Astrocyte of the hippocampus (primary cell): ENCODE measurements around the gene IL3.

Experiments used
- DNase-seq: peaks from one replicate; pipeline ENCODE4 v3.0.0; 2011; ENCODE audit warnings: low read depth, low spot score

IL3 gene

DNA sequence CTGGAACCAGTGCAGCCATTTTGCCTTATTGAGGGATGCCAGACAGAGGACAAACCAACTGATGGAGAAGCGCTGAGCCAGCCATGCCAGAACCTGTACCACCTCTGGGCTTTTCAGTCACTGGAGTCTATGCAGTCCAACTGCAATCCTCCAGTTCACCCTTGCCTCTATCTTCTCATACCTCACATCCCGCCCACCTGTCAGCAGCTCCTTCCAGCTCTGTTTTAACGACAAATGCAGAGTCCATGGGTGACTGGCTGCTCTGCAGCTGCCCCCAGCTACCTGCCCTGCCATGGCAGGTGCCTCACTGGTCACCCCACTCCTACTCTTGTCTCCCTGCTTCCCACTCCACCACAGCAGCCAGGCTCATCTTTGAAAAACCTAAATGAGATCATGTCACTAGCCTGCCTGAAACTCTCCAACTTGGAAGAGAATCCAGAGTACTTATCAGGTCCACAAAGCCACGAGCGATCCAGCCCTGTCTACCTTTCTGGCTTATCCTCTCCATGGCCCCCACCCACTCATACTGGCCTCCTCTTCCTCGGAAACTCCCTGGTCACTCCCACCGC is 35.0 kb upstream of the IL3 start:
- no peak for DNase-seq

DNA sequence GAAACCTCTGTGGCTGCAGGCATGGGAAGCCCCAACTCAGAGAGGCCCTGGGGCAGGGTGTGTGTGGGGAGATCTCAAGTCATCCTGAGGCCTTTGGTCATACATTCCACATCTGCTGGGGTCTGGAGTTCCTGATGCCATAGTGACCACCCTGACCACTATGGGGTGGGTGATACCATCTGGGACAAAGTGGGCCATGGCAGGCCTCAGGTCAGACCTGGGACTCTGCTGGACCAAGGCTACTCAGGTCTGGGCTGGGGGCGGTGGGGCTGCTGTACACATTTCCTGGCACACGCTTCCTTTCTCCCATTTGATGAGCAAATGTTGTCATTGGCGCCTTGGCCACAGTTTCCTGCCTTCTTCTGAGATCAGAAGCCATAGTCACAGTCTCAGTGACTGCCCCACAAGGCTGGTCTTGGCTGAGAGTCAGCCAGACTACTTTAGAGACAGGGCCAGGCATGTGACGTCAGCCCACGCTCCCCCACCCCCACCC is 33.9 kb upstream of the IL3 start:
- DNase-seq, result no peak

DNA sequence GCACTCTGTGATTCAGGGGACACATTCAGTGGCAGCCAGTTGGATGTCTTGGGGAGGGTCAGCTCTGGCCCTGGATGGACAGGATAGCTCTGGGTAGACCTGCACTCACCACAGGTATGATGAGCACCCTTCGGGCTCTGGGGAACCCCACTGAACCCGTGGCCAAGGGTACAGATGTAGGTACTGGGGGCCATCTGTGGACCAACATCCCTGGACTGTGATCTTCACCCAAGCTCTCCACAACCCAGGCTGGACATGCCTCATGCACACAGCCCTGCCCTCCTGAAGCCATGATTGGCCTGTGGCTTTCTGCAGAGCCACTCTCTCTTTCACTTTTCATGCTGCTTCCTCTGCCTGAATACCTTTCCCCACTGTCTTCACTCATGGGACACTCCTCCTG is 33.4 kb upstream of the IL3 start:
- DNase-seq, result no peak

DNA sequence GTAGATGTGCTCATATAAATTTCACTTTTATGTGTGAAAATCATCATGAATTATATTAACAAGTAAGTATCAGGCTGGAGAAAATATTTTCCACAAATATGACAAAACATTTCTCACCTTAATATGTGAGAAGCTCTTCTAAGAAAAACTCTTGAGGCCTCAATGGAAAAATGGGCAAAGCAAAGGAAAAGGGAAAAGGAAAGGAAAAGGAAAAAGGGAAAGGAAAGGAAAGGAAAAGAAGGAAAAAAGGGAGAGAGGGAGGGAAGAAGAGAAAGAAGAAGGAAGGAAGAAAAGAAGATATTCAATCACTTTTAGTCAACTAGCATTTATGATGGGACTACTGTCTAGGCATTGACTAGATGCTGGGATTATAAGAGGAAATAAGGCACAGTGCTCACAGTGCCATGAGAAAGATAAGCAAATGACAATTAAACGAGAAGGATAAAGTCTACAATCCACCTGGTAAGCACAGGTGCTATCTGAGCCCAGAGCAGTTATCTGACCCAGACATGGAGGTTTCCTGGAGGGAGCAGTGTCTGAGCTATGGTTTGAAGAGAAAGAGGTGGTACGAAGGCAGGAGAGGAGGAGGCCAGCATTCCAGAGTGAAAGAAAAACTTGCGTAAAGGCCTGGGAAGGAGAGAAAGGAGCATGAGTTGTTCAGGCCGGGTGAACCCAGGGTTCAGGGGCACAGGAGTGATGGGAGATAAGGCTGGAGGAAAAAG is 30.7 kb upstream of the IL3 start:
- DNase-seq, result no peak

DNA sequence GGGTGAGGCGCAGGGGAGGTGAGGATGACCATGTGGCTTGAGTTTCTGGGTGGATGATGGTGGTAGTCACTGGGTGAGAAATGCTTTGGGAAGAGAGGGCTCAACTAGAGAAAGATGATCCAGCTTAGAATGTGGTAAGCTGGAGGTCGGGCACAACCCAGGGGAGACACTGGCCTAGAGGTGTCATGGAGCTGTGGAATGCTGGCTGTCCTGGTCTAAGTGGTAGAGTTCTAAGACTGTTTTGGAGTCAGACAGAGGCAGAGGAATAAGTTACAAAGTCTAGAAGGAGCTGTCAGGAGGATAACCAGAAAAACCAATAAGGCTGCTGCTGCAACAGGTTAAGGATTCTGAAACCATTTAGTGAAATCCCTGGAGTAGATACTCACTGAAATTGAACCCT is 29.8 kb upstream of the IL3 start:
- no peak for DNase-seq

DNA sequence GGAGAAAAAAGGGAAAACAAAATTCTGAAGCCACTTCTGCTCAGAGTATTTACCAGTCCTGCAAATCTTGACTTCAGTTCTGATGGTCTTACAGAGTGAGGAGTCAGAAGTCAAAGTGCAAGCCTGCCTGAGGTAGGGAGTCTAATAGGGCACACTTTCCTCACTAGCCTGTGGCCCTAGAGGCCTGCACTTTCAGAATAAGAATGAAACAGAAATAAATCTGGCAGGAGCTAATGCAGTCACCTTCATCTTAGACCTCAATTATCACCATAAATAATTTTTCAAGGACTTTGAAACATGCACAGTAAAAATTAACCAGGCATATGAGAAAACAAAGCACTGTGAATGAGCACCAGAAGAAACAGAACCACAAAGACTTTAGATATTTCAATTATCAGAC is 28.3 kb upstream of the IL3 start:
- no peak for DNase-seq

DNA sequence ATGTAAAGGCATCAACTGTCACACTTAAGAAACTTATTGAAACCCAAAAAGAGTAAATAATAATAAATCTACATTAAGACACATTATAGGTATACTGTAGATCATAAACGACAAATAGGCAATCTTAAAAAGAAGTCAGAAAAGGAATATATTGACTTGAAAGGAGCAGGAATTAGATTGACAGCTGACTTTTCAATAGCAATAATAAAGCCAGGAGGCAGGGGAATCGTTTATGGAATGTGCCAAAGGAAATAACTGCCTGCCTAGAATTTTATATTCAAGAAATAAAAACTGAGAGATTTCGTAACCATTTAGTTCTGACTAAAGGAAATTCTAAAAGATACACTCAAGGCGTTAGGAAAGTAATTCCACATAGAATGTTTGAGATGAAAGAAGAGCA is 27.3 kb upstream of the IL3 start:
- DNase-seq, result no peak

DNA sequence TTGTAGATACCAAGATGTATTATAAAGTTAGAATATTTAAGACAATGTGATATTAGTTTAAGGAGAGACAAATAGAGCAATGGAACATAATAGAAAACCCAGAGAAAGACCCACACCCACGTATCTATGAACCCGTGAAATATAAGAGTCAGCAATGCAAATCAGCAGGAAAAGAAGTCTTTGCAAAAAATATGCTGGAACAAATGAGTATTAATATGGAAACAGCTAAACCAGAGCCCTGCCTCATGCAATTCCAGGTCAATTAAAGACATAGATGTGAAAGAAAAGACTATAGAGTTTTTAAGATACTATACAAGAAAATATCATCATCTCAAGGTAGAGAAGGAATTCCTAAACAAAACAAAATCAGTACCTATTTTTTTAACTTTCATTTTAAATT is 23.1 kb upstream of the IL3 start:
- no peak for DNase-seq

DNA sequence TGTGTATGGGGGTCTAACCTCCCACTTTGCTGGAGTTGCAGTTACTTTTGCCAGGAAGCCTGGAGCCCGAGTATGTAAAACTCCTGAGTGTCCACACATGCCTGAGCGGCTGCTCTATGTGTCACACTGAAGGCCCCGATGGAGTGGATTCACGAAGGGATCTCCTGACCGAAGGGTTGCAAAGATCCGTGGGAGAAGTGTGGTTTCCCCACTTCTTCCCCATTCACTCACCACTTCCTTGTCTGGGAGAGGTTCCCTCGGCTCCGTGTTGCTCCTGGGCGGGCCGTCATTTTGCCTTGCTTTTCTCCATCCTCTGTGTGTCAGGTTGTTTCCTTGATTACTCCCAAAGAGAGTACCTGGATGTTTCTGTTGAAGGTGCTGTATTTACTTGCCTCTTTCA is 16.2 kb upstream of the IL3 start:
- DNase-seq, result no peak

DNA sequence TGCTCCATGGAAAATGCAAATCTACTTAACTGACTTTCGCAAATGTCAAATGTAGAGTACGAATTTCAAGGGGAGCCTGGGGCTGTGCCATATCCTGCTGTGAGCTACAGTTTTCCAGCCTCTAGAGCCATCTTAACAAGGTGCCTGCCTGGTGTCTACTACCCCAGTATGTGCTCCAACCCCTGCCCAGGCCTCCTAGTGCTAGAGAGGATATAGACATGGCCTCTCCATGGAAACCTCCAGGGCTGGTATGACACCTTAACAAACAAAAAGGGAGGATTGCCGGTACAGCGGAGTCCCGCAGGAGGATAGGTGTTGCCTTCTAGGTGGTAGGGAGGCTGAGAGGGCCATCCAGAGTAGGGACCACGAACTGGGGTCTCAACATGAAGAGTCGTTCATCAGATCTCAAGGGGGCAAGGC is 13.6 kb upstream of the IL3 start:
- DNase-seq, result no peak

DNA sequence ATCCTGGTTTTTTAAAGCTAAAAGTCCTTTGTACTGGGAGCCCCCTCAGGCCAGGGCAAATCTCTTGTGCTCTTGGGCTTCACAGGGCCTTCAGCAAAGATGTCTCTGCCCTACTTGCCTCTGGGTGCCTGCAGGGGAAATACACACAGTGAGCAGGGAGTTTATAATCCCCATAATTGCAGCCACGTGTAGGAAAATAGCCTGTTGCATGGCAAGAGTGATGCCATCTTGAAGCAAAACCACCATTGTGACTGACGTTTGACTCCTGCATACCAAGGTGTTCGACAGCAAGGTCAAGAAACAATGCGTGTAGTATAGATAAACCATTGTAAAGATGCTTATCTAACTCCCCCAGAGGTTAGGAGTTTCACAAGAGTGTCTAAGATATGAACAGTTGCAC is 11.4 kb upstream of the IL3 start:
- DNase-seq, result no peak

DNA sequence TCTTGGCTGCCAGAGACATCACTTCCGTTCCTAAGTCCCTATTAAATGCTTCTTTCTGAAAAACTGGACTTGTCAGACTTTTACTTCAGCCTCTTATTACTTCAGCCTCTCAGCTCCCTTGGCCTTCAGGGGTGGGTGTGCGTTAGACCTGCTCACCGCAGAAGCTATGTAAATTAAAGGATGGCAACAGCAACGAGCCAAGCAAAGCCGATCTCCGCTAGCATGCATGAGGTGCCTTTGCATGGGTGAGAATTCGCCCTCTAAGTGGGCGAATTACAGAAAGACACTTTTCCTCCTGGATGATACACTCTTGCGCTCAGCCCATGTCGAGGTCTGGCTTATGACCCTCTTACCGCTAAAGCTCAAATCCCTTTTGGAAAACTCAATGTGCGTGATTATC is 10.9 kb upstream of the IL3 start:
- DNase-seq, result no peak

DNA sequence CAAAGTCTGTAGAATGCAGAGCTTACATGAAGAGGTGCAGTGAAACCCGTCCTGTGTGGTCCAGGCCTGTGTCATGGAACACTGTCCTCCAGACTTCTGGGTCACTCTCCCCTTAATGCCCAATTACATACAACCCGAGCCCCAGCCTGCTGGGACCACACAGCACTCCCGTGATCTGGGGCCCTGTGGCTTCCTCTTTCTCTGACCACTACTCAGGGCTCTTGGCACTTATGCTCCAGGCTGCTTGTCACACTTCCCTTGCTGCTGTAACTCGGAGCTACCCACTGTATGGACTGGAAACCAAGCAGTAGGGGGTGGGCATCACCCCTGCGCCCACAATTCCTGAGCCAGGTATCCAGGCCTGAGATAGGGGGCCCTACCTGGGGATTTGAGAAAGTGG is 10.3 kb upstream of the IL3 start:
- DNase-seq, result no peak

DNA sequence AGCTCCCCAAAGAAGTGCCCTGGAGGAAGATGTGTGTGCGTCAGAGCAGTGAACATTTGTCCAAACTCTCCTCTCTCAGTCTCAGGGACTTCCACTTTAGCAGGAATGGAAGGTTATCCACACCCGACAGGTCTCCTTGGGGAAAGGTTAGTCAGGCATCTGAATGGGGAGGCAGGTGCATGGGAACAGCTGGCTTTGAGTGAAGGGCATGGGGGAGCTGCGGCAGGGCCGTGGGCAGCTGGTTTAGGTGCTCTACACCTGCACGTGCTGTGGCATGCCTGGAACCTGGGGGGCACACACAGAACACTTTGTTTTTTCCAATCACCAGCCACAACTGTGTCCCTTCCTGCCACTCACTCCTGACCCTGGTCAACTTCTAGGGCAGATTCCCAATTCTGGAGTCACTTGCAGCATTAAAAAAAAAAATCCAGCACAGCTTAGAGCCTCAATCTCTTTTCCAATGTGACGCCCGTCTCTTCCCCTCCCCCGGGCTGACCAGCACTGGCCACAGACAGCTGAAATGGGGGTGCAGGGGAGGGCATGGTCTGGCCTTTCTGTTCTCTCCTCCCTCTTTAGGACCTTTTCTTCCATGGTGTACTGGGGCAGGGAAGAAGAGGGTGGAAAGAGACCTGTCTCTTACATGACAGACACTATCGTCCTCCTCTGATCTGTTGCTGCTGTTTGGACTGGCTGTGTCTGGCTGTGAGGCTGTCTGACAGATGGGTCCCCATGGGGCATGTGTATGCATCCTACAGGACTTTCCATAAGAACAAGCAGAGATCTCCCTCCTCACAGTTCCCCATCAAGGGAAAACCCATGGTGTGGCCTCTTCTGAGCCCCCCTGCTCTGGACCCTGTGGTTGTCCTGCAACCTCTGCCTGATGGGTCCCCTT is 9.5 kb upstream of the IL3 start:
- no peak for DNase-seq

DNA sequence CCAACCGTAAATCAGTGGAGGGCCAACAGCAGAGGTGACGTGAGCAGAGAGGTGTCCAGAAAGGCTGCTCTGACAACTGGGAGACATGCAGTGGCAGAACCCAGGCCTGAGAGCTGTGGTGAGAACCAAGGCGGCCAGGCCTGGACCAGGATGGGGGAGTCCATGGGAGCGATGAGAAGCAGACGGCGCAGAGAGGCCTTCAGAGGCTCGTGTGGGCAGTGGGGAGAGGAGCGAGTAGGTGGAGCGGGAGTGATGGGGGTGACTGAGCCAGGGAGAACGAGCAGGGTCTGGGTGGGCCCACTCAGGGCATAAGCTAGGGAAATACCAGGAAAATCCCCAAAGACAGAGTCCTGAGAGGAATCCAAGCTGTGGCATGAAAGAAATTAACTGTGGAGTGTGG is 7.9 kb upstream of the IL3 start:
- DNase-seq, result no peak

DNA sequence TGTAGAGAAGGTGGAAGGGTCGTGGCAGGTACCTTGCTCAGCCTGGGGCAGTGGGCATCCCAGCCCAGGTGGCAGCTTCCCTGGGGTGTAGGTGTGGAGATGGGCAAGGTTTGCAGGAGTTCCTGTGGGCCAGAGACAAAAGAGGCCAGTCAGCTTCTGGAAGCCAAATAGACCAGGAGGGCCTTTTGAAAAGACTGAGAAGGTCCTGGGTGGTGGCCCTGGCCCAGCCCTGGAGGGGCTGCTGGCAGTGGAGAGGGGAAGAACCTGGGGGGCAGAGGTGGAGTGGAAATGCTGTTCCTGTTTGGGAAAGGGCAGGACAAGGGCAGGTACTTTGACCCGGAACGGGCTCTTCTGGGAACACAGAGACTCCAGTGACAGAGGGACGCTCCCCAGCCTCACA is 7.0 kb upstream of the IL3 start:
- DNase-seq, result no peak

DNA sequence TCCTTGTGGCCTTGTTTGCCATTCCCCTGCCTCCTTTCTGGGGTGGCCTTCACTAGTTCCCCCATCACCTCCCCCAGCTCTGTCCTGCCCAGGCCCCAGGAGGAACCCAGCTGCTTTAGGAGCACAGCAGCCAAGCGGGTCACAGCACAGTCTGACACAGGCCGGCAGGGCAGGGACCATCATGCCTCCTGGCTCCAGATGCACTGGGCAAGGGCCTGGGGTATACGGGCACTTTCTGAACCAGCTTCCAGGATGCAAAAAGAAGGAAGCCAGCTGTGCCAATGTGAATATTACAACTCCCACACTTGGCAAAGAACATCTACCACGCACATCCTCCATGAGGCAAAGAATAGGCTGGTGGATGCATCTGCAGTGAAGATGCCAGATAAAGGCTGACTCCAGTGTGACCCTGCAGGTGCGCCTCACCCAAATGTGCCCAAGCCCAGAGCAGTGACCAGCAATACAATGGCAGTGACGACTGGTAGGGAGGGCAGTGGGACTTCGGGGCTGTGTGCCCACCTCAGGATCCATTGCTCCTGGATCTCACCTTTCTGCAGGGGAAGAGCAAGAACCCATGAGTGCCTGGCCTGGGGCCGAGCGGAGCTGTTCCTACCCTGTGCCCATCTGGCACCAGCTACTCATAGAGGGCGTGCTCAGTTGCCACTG is 6.3 kb upstream of the IL3 start:
- no peak for DNase-seq

DNA sequence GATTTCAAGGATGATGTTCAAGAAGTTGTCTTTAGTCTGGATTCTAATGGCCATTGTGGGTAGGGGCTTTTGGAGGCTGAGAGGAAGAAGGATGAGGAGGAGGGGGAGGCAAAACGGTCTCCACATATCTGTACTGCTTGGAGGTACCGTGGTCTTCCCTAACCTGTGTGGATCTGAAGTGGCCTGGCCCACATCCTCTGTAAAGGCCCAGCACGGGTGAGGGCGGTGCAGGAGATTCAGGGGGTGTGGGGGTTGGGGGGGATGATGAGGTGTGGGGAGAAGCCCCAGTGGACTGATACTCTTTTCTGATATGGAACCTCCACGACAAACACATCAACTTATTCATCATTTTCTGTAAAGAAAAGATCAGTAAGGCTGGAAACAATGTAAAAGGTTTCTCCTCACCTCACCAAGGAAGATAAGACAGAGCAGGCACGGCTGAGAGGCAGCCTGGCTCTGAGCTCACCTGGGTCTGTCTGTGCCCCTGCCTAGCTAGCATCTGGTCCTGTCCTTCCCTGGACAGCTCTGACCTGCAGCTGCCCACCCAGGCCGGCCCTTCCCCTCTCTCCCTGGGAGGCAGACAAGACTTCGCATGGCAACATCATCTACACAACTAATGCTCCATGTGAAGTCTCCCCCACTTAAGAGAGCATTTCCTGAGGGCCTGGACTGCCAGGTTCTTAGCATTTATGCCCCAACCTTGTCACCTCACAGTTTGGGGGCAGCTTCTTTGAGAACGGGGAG is 5.6 kb upstream of the IL3 start:
- no peak for DNase-seq

DNA sequence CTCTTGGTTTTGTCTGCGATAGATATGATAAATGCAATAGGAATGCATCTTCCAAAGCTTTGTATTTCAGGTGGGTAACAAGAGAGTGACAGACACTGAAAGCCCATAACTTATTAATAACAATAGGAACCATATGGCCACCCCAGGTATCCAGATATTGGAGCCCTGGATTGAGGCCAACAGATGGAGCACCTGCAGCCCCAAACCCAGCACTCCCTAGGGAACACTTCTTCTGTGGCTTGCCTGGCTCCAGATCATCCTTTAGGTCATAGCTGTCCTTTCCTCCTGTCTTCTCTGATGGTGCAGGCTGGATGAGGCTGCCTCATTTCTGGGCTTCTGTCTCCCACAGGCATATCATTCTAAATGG is 5.0 kb upstream of the IL3 start:
- DNase-seq, result no peak

DNA sequence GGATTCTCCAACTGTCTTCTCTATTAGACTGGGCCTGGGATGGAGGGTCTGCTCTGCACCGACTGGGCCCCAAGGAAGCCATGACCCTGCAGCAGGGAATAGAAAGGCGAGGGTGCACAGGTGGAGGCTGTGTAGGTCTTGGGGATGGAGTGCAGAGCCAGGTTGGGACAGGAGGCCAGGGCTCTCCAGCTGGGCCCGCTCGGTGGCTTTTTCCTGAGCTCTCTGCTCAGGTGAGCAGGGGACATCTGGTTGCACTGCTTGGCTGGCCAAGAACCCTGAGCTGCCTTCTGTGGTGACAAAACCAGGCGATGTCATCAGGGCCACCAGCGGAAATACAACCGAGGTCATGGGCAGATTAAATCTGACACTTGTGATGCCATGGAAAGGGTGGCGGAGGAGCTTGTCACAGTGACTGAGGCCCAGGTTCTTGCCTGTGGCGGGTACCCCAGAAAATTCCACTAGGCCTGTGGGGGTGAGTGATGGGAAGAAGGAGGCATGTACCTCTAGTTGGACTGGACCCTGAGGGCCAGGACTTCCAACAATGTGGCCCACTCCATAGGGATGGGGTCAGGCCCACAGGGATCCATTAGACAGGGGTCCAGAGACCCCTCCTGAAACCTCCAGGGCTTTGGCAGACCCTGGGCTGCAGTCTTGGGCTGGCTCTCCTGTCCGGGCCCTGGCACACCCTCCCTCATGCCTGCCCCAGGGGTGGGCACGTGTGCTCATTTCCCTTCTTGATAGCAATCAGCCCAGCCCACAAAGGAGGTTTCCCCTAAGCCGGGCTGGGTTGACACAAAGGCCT is 4.4 kb upstream of the IL3 start:
- DNase-seq, result no peak
